Tibial artery (tissue), 4 donors: ENCODE data around the gene SLC35E4.
"Not testable (repeated sequence)": the region's sequence is repeated elsewhere in the genome, so short reads cannot be mapped to it uniquely, and the experiment has no call there.

Experiments
- DNase-seq, 2 donors: peaks; one replicate each; pipeline ENCODE4 v3.0.0-alpha.2; 2019
- H3K27ac ChIP-seq, 2 donors: fragments of 200-600 bp; sonication (generic) in 1 of 2; 1 replicate in 1 of 2; 2 replicates in 1 of 2; pipeline ENCODE4 v1.5.1; 2018 to 2019; ENCODE audit warnings: mild to moderate bottlenecking in 1 of 2
- H3K27me3 ChIP-seq, 2 donors: fragments of 200-600 bp; sonication (generic) in 1 of 2; one replicate each; pipeline versions ENCODE4 v1.5.1 to v1.6.0; 2016 to 2019
- H3K36me3 ChIP-seq, 3 donors: fragments of 200-600 bp; sonication (generic) in 2 of 3; one replicate each; pipeline ENCODE4 v1.5.1; 2016 to 2019; ENCODE audit warnings: mild to moderate bottlenecking in 2 of 3
- H3K4me1 ChIP-seq, 4 donors: fragments of 200-600 bp; sonication (generic) in 2 of 4; 1 replicate in 3 of 4; 2 replicates in 1 of 4; pipeline ENCODE4 v1.5.1; 2016 to 2019
- H3K4me3 ChIP-seq, 2 donors: fragments of 200-600 bp; sonication (generic) in 1 of 2; 1 replicate in 1 of 2; 2 replicates in 1 of 2; pipeline ENCODE4 v1.5.1; 2018 to 2019; ENCODE audit warnings: mild to moderate bottlenecking in 2 of 2
- H3K9me3 ChIP-seq, 3 donors: fragments of 200-600 bp; sonication (generic) in 1 of 3; one replicate each; pipeline ENCODE4 v1.5.1; 2016 to 2019
- intact Hi-C: fragments of 100-400 bp; cut with DNase I; formaldehyde crosslinking; loops from one replicate; pipeline ENCODE4 v1.15.0; 2023; ENCODE audit warnings: low total_unique reads
- TF ChIP-seq, protein P1 (sequence below), 2 experiments: fragments of 200-600 bp in 1 of 2; fragments of 450-650 bp in 1 of 2; IDR thresholded peaks; one replicate each; pipeline ENCODE4 v1.5.1; 2017 to 2019; ENCODE audit warnings: antibody characterized with exemption in 2 of 2, mild to moderate bottlenecking in 1 of 2, moderate library complexity in 1 of 2

Gene SLC35E4

DNA sequence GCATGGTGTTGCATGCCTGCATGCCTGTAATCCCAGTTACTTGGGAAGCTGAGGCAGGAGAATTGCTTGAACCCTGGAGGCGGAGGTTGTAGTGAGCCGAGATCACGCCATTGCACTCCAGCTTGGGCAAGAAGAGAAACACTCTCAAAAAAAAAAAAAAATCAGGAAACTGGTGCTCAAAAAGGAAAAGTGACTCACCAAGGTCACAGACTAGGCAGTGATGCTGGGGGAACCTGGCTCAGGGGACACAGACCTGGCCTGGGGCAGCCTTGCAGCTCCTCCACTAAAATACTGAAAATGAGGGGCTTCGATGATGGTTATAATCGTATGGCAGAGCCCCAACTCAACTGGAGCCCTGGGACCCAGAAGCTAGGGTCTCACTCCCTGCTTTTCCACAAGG lies 8.1 kb upstream of the SLC35E4 start:
- Histone ChIP-seq H3K27ac (no peak overlapping the region), H3K4me3 (no peak overlapping the region), H3K27me3 (no peaks in the 10 kb centered on the region), H3K9me3 (no peaks in the 10 kb centered on the region), H3K36me3 (peaks cover 0 to 5% (median 0%) of the 10 kb centered on the region in 3 donors), H3K4me1 (no peaks in the 10 kb centered on the region)
- intact Hi-C loops = no loop called here
- TF ChIP-seq, protein P1, sequence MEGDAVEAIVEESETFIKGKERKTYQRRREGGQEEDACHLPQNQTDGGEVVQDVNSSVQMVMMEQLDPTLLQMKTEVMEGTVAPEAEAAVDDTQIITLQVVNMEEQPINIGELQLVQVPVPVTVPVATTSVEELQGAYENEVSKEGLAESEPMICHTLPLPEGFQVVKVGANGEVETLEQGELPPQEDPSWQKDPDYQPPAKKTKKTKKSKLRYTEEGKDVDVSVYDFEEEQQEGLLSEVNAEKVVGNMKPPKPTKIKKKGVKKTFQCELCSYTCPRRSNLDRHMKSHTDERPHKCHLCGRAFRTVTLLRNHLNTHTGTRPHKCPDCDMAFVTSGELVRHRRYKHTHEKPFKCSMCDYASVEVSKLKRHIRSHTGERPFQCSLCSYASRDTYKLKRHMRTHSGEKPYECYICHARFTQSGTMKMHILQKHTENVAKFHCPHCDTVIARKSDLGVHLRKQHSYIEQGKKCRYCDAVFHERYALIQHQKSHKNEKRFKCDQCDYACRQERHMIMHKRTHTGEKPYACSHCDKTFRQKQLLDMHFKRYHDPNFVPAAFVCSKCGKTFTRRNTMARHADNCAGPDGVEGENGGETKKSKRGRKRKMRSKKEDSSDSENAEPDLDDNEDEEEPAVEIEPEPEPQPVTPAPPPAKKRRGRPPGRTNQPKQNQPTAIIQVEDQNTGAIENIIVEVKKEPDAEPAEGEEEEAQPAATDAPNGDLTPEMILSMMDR (IDR thresholded peaks at IDR 0.05) = no peak
- no peak for DNase-seq

DNA sequence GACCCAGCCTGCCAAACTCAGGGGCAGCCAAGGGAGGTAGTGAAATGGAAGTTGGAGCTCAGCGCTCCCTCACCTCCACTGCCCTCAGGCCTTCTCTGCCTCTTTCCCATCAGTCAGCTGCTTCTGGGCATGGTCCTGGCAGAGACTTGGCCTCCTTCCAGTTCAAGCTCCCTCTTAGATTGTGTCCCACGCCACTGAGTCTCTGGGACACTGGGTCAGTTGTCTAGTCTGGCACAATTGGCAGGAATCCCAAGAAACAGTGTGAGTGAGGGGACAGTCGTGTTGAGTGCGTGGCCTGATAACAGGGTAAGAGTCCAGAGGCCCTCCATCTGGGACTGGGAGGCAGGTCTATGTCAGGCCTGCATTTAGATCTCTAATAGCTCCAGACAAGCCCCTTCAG lies 7.1 kb upstream of the SLC35E4 start:
- intact Hi-C loops = no loop called here
- no peaks in the 10 kb centered on the region for H3K4me1 ChIP-seq
- no peaks in the 10 kb centered on the region for H3K9me3 ChIP-seq
- no peaks in the 10 kb centered on the region for H3K27me3 ChIP-seq
- no peak overlapping the region for H3K4me3 ChIP-seq
- TF ChIP-seq, protein P1 (IDR thresholded peaks at IDR 0.05) = no peak
- H3K36me3 ChIP-seq = no peaks in the 10 kb centered on the region
- DNase-seq = no peak
- H3K27ac ChIP-seq = no peak overlapping the region

DNA sequence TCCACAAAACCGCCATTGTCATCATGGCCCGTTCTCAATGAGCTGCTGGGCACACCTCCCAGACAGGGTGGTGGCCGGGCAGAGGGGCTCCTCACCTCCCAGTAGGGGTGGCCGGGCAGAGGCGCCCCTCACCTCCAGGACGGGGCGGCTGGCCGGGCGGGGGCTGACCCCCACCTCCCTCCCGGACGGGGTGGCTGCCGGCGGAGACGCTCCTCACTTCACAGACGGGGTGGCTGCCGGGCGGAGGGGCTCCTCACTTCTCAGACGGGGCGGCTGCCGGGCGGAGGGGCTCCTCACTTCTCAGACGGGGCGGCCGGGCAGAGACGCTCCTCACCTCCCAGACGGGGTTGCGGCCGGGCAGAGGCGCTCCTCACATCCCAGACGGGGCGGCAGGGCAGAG lies 4.1 kb upstream of the SLC35E4 start:
- intact Hi-C loops = loop anchor here (5.0 kb wide), 1 partner anchor 121 kb away; no protein-coding TSS in a partner anchor
- not testable (repeated sequence) for H3K9me3 ChIP-seq, H3K36me3 ChIP-seq, H3K27ac ChIP-seq, H3K27me3 ChIP-seq, H3K4me3 ChIP-seq, DNase-seq
- peaks cover 4 to 19% (median 15%) of the 10 kb centered on the region in 4 donors for H3K4me1 ChIP-seq

DNA sequence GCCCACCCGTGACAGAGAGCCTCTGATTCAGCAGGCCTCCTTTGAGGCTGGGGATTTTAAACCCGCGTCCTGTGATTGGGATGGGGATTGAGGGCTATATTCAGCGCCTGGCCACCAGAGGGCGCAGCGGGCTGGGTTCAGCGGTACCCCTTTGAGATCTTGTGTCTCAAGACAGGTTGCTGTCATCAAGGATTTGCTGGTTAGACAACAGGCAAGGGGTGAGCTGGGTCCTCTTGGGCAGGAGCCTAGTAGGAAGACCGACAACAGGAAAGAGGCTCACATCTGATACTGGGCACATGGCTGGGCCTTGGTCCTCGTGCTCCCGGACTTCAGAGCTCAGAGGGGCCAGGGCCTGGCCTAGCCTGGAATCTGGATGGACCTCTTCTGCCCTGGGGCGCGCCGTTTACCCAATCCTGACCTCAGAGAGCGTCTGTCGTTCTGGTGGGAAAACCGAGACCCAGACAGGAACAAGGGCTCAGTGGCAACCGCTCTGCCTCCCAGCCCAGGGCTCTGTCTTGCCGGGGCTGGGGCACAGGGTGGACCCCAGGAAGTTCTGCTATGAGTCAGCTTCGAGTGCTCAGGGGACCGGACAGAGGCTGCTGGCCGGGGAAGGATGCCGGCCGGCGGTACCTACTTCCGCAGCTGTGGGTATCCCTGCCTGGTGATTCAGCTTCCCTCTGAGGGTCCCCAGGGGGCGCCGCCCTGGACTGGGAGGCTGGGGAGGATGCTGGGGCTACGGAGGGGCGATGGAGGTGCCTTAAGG lies 929 bp upstream of the SLC35E4 start:
- Histone ChIP-seq H3K27me3 (no peaks in the 10 kb centered on the region), H3K27ac (peak overlapping the region; percentile 85 to 93), H3K4me3 (peak overlapping the region; percentile 77 to 82), H3K9me3 (no peaks in the 10 kb centered on the region), H3K4me1 (peaks cover 9 to 40% (median 26%) of the 10 kb centered on the region in 4 donors), H3K36me3 (no peaks in the 10 kb centered on the region)
- intact Hi-C loops = loop anchor here (5.0 kb wide), 2 partner anchors 118 to 288 kb away; no protein-coding TSS in a partner anchor
- TF ChIP-seq, protein P1 (IDR thresholded peaks at IDR 0.05) = peak; percentile 97 to 98
- DNase-seq = peak; percentile 82 to 93

DNA sequence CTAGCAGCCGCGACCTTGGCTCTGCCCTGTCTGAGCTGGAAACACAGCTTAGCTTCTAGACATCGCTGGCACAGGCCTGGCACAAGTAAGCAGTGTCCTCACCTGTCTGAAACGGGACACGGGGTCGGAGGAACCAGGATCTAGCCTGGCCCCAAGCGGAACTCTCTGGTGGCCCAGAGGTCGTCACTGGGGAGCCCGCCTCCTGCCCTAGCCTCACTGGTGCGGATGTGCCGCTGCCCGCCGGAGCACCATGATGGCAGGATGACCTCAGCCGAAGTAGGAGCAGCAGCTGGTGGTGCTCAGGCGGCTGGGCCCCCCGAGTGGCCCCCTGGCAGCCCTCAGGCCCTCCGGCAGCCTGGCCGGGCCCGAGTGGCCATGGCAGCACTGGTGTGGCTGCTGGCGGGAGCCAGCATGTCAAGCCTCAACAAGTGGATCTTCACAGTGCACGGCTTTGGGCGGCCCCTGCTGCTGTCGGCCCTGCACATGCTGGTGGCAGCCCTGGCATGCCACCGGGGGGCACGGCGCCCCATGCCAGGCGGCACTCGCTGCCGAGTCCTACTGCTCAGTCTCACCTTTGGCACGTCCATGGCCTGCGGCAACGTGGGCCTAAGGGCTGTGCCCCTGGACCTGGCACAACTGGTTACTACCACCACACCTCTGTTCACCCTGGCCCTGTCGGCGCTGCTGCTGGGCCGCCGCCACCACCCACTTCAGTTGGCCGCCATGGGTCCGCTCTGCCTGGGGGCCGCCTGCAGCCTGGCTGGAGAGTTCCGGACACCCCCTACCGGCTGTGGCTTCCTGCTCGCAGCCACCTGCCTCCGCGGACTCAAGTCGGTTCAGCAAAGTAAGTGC lies 871 bp downstream of the SLC35E4 start:
- H3K4me1 ChIP-seq = peaks cover 9 to 40% (median 26%) of the 10 kb centered on the region in 4 donors
- TF ChIP-seq, protein P1 (IDR thresholded peaks at IDR 0.05) = no peak
- intact Hi-C loops = loop anchor here (5.0 kb wide), 1 partner anchor 286 kb away; no protein-coding TSS in a partner anchor
- H3K4me3 ChIP-seq = peak overlapping the region; percentile 77 to 82
- no peak for DNase-seq
- no peaks in the 10 kb centered on the region for H3K27me3 ChIP-seq
- no peaks in the 10 kb centered on the region for H3K36me3 ChIP-seq
- no peaks in the 10 kb centered on the region for H3K9me3 ChIP-seq
- H3K27ac ChIP-seq = peak overlapping the region; percentile 85 to 93
